ENCODE measurements around the gene UHRF2. TPM values are rescaled to one million over a fixed set of nuclear protein-coding genes. Genes with fewer than 3 reads are reported as not detected.
"Not testable (repeated sequence)": the region's sequence is repeated elsewhere in the genome, so short reads cannot be mapped to it uniquely, and the experiment has no call there.

The UHRF2 gene
- total and polyA plus RNA-seq, 3 experiments from 2014 or later, result 12.9 to 55.2 (median 50.8) TPM

DNA sequence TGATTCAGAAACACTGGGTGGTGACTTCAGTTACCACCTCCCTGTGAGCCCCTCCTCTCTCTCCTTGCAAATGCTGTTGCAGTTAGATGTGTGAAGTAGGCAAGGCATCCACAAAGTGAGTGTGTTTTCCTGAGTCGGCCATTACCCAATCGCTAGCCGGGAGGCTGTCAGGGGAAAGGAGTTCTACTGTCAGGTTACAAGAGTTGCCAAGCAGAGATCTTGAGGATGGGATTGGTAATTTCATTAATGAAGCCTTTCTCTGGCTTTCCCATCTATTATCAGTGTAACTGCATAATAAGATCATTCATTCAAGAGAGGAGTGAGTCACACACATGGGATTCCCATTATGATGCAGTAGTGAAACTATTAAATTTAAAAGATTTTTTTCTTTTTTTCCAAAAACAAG lies 125.7 kb downstream of the UHRF2 start:
- Histone ChIP-seq H3K27ac (ENCODE audit: low read depth, low read length) (no peak overlapping the region), H3K4me3 (ENCODE audit: low read length) (no peak overlapping the region), H3K36me3 (ENCODE audit: insufficient read depth, low read length) (no peaks in the 10 kb centered on the region), H3K27me3 (ENCODE audit: insufficient read depth, low read length, poor library complexity, severe bottlenecking) (no peaks in the 10 kb centered on the region), H3K4me1 (ENCODE audit: insufficient read depth, low read length) (no peaks in the 10 kb centered on the region), H3K9me3 (ENCODE audit: low read length) (no peaks in the 10 kb centered on the region)
- peaks cover 8 to 17% of the 10 kb centered on the region in 2 donors for H3K27me3 Mint-ChIP-seq
- peaks cover 0 to 2% (median 0%) of the 10 kb centered on the region in 3 donors for H3K36me3 Mint-ChIP-seq
- ChIA-PET CTCF (no interaction called here), POLR2A (no interaction called here)
- peaks cover 0 to 2% (median 0%) of the 10 kb centered on the region in 3 donors for H3K4me1 Mint-ChIP-seq
- no peaks in the 10 kb centered on the region for H3K9me3 Mint-ChIP-seq
- DNase-seq, result no peak
- H3K4me3 Mint-ChIP-seq, result no peak overlapping the region
- no peak overlapping the region for H3K27ac Mint-ChIP-seq

DNA sequence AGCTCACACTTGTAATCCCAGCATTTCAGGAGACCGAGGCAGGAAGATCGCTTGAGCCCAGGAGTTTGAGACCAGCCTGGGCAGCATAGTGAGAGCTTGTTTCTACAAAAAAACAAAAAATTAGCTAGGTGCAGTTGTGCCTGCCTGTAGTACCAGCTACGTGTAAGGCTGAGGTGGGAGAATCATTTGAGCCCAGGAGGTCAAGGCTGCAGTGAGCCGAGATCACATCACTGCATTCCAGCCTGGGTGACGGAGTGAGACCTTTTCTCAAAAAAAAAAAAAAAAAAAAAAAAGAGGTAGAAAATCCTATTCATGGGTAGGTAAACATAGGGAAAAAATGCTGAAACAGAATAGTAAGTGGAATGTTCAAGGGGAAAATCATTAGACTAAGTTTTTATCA lies 129.6 kb downstream of the UHRF2 start:
- H3K36me3 Mint-ChIP-seq; H3K4me1 Mint-ChIP-seq; H3K27ac ChIP-seq (ENCODE audit: low read depth, low read length); H3K27me3 ChIP-seq (ENCODE audit: insufficient read depth, low read length, poor library complexity, severe bottlenecking); H3K4me3 Mint-ChIP-seq; H3K4me3 ChIP-seq (ENCODE audit: low read length); DNase-seq; H3K9me3 ChIP-seq (ENCODE audit: low read length); H3K9me3 Mint-ChIP-seq; H3K36me3 ChIP-seq (ENCODE audit: insufficient read depth, low read length); H3K4me1 ChIP-seq (ENCODE audit: insufficient read depth, low read length); H3K27ac Mint-ChIP-seq; POLR2A ChIA-PET: not testable (repeated sequence)
- peaks cover 4 to 13% of the 10 kb centered on the region in 2 donors for H3K27me3 Mint-ChIP-seq
- CTCF ChIA-PET, result interaction anchor here (0.8 kb wide), 1 partner anchor 10 kb away, joined by 3 read pairs; no protein-coding TSS in a partner anchor

DNA sequence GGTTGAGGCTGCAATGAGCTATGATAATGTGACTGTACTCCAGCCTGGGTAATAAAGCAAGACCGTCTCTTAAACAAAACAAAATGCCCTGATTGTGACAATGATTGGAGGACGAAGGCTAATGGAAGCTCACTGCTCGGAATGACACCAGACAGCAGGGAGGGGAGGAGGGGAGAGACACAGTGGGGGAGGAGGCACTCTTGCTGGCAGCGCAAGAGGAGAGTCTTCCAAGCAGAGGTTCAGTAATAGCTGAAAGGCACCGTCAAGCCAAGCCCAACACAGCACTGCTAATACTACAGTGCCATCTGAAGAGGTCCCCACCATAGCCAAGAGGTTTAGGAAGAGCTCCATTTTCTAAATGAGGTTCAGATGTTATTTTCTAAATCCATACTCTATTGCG lies 130.2 kb downstream of the UHRF2 start:
- peak overlapping the region in 1 of 8 donors; percentile 5 for H3K27ac Mint-ChIP-seq
- Histone ChIP-seq H3K27me3 (ENCODE audit: insufficient read depth, low read length, poor library complexity, severe bottlenecking) (no peaks in the 10 kb centered on the region), H3K36me3 (ENCODE audit: insufficient read depth, low read length) (no peaks in the 10 kb centered on the region), H3K4me1 (ENCODE audit: insufficient read depth, low read length) (no peaks in the 10 kb centered on the region), H3K9me3 (ENCODE audit: low read length) (no peaks in the 10 kb centered on the region), H3K27ac (ENCODE audit: low read depth, low read length) (no peak overlapping the region), H3K4me3 (ENCODE audit: low read length) (no peak overlapping the region)
- no peaks in the 10 kb centered on the region for H3K9me3 Mint-ChIP-seq
- DNase-seq, result no peak
- CTCF ChIA-PET, result interaction anchor here (0.8 kb wide), 1 partner anchor 9 kb away, joined by 3 read pairs; no protein-coding TSS in a partner anchor
- H3K36me3 Mint-ChIP-seq, result no peaks in the 10 kb centered on the region
- H3K27me3 Mint-ChIP-seq, result peaks cover 4 to 13% of the 10 kb centered on the region in 2 donors
- POLR2A ChIA-PET, result no interaction called here
- H3K4me3 Mint-ChIP-seq, result no peak overlapping the region
- H3K4me1 Mint-ChIP-seq, result no peaks in the 10 kb centered on the region

DNA sequence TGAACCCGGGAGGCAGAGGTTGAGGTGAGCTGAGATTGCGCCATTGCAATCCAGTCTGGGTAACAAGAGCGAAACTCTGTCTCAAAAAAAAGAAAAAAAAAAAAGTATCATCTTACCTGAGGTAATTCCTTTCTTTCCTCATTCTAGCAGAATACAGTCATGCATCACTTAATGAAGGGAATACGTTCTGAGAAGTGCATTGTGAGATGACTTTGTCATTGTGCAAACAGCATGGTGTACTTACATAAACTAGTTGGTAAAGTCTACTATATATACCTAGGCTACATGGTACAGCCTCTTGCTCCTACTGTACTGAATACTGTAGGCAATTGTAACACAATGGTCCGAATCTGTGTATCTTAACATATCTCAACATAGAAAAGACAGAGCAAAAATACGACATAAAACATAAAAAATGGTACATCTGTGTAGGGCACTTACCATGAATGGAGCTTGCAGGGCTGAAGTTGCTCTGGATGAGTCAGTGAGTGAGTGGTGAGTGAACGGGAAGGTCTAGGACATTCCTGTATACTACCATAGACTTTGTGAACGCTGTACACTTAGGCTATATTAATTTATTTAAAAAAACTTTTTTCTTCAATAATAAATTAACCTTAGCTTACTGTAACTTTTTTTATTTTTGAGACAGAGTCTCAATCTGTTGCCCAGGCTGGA lies 132.2 kb downstream of the UHRF2 start:
- Mint-ChIP-seq H3K27ac (no peak overlapping the region), H3K36me3 (no peaks in the 10 kb centered on the region), H3K27me3 (peaks cover 5 to 13% of the 10 kb centered on the region in 2 donors), H3K4me1 (no peaks in the 10 kb centered on the region), H3K4me3 (no peak overlapping the region), H3K9me3 (no peaks in the 10 kb centered on the region)
- ChIA-PET CTCF (no interaction called here), POLR2A (no interaction called here)
- Histone ChIP-seq H3K4me3 (ENCODE audit: low read length) (no peak overlapping the region), H3K36me3 (ENCODE audit: insufficient read depth, low read length) (no peaks in the 10 kb centered on the region), H3K27ac (ENCODE audit: low read depth, low read length) (no peak overlapping the region), H3K4me1 (ENCODE audit: insufficient read depth, low read length) (no peaks in the 10 kb centered on the region), H3K9me3 (ENCODE audit: low read length) (no peaks in the 10 kb centered on the region), H3K27me3 (ENCODE audit: insufficient read depth, low read length, poor library complexity, severe bottlenecking) (no peaks in the 10 kb centered on the region)
- no peak for DNase-seq

GRCh38 chr9:6549106-6549800 lies 136.3 kb downstream of the UHRF2 start:
- Mint-ChIP-seq H3K27ac (no peak overlapping the region), H3K9me3 (no peaks in the 10 kb centered on the region), H3K36me3 (no peaks in the 10 kb centered on the region), H3K4me3 (no peak overlapping the region), H3K27me3 (peaks cover 0 to 3% of the 10 kb centered on the region in 2 donors), H3K4me1 (no peaks in the 10 kb centered on the region)
- Histone ChIP-seq H3K27ac (ENCODE audit: low read depth, low read length) (no peak overlapping the region), H3K4me1 (ENCODE audit: insufficient read depth, low read length) (no peaks in the 10 kb centered on the region), H3K36me3 (ENCODE audit: insufficient read depth, low read length) (no peaks in the 10 kb centered on the region), H3K27me3 (ENCODE audit: insufficient read depth, low read length, poor library complexity, severe bottlenecking) (no peaks in the 10 kb centered on the region), H3K9me3 (ENCODE audit: low read length) (no peaks in the 10 kb centered on the region), H3K4me3 (ENCODE audit: low read length) (no peak overlapping the region)
- ChIA-PET POLR2A (interaction anchor here (0.5 kb wide), 1 partner anchor 18 kb away, joined by 16 read pairs; no protein-coding TSS in a partner anchor), CTCF (interaction anchor here (1.0 kb wide), 1 partner anchor 9 kb away, joined by 3 read pairs; no protein-coding TSS in a partner anchor)
- no peak for DNase-seq

DNA sequence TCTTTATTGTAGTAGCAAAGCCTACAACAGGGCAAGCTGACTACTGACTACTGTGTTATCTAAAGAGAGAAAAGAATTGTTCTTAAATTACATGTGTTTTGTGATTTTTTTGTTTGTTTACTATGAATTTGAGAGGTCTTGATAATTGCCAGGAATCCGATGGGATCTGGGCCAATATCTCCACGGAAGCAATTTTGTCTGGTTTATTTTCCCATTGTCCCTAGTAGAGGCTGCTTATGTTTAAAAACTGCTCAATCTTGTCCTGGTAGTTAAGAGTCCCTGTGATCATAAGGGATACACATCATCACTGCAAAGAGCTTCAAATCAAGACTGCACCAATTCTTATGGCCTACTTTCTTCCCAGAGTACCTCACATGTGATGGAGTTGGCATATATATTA lies 138.1 kb downstream of the UHRF2 start:
- Histone ChIP-seq H3K27ac (ENCODE audit: low read depth, low read length) (no peak overlapping the region), H3K9me3 (ENCODE audit: low read length) (no peaks in the 10 kb centered on the region), H3K27me3 (ENCODE audit: insufficient read depth, low read length, poor library complexity, severe bottlenecking) (no peaks in the 10 kb centered on the region), H3K4me1 (ENCODE audit: insufficient read depth, low read length) (no peaks in the 10 kb centered on the region), H3K36me3 (ENCODE audit: insufficient read depth, low read length) (no peaks in the 10 kb centered on the region), H3K4me3 (ENCODE audit: low read length) (no peak overlapping the region)
- H3K4me3 Mint-ChIP-seq, result no peak overlapping the region
- no peaks in the 10 kb centered on the region for H3K4me1 Mint-ChIP-seq
- CTCF ChIA-PET, result no interaction called here
- no peaks in the 10 kb centered on the region for H3K9me3 Mint-ChIP-seq
- peak overlapping the region in 1 of 8 donors; percentile 74 for H3K27ac Mint-ChIP-seq
- POLR2A ChIA-PET, result no interaction called here
- no peak for DNase-seq
- H3K27me3 Mint-ChIP-seq, result peaks cover 0 to 4% of the 10 kb centered on the region in 2 donors
- H3K36me3 Mint-ChIP-seq, result no peaks in the 10 kb centered on the region

DNA sequence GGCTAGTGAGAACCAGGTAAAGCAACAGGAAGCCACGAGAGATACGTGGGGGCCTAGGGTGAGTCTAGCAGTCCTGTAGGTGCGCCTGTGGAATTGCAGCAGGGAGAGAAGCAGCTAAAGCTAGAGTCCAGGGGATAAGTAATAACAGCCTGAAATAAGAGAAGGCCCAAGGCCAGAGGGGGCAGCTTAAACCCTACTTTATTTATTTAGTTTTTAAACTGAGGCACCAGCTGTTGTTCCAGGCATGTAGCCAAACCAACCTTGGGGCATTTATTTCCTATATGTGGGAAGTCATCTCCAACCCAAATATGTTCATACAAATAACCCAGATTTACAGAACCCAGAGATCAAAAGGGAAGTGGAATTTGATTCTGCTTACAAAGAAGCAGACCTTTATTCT lies 139.0 kb downstream of the UHRF2 start:
- no peaks in the 10 kb centered on the region for H3K4me1 Mint-ChIP-seq
- CTCF ChIA-PET, result interaction anchor here (1.6 kb wide), 1 partner anchor 9 kb away, joined by 3 read pairs; no protein-coding TSS in a partner anchor
- POLR2A ChIA-PET, result no interaction called here

GRCh38 chr9:6552498-6553121 lies 139.6 kb downstream of the UHRF2 start:
- no peak for DNase-seq
- Histone ChIP-seq H3K27ac (ENCODE audit: low read depth, low read length) (no peak overlapping the region), H3K9me3 (ENCODE audit: low read length) (no peaks in the 10 kb centered on the region), H3K36me3 (ENCODE audit: insufficient read depth, low read length) (no peaks in the 10 kb centered on the region), H3K4me1 (ENCODE audit: insufficient read depth, low read length) (no peaks in the 10 kb centered on the region), H3K4me3 (ENCODE audit: low read length) (no peak overlapping the region), H3K27me3 (ENCODE audit: insufficient read depth, low read length, poor library complexity, severe bottlenecking) (no peaks in the 10 kb centered on the region)
- H3K9me3 Mint-ChIP-seq, result no peaks in the 10 kb centered on the region
- H3K27ac Mint-ChIP-seq, result no peak overlapping the region
- CTCF ChIA-PET, result interaction anchor here (1.6 kb wide), 1 partner anchor 9 kb away, joined by 3 read pairs; no protein-coding TSS in a partner anchor
- POLR2A ChIA-PET, result no interaction called here
- H3K4me3 Mint-ChIP-seq, result no peak overlapping the region
- no peaks in the 10 kb centered on the region for H3K4me1 Mint-ChIP-seq
- peaks cover 0 to 4% of the 10 kb centered on the region in 2 donors for H3K27me3 Mint-ChIP-seq
- H3K36me3 Mint-ChIP-seq, result no peaks in the 10 kb centered on the region

More for the DNA sequence above, 139.0 kb downstream of the UHRF2 start:
- H3K27ac Mint-ChIP-seq, result no peak overlapping the region
- Histone ChIP-seq H3K9me3 (ENCODE audit: low read length) (no peaks in the 10 kb centered on the region), H3K36me3 (ENCODE audit: insufficient read depth, low read length) (no peaks in the 10 kb centered on the region), H3K27ac (ENCODE audit: low read depth, low read length) (no peak overlapping the region), H3K4me3 (ENCODE audit: low read length) (no peak overlapping the region), H3K4me1 (ENCODE audit: insufficient read depth, low read length) (no peaks in the 10 kb centered on the region), H3K27me3 (ENCODE audit: insufficient read depth, low read length, poor library complexity, severe bottlenecking) (no peaks in the 10 kb centered on the region)
- H3K36me3 Mint-ChIP-seq, result no peaks in the 10 kb centered on the region
- H3K4me3 Mint-ChIP-seq, result no peak overlapping the region
- H3K9me3 Mint-ChIP-seq, result no peaks in the 10 kb centered on the region
- no peak for DNase-seq
- H3K27me3 Mint-ChIP-seq, result peaks cover 0 to 4% of the 10 kb centered on the region in 2 donors
